SK-MEL-5 (cell line): Measurements from ENCODE around the gene FDX1. TPM values are rescaled to one million over a fixed set of nuclear protein-coding genes. Genes with fewer than 3 reads are reported as not detected.

ENCODE experiments used
- total RNA-seq: library from RNA; depleted of rRNA; stranded (reverse); fragments of >200 nt; shearing (Covaris generic); gene quantifications from 2 replicates; pipeline ENCODE4 v1.2.3, GENCODE V29; 2014; rRNA removed

FDX1 gene
- total RNA-seq, 1 experiment from 2014 or later = 12.5 TPM

Other genes with a start within 250 kb of the FDX1 start
- gene RDX, start 133.3 kb upstream of the FDX1 start, total RNA-seq = 99.6 and 107 TPM in 2 replicates